HG03378 (cell line): ENCODE results near the gene NOL9.

ENCODE experiments used
- ATAC-seq: cut with Tn5 transposase; IDR thresholded peaks from one replicate; pipeline ENCODE4 v1.9.1; 2021; ENCODE audit warnings: mild to moderate bottlenecking, moderate library complexity; ENCODE audit not compliant: unreplicated experiment

Gene NOL9

GRCh38 chr1:6491081-6491449 lies 63.2 kb downstream of the NOL9 start:
- ATAC-seq, result no peak

- no peak for ATAC-seq
Observed at GRCh38 chr1:6490181-6491080, 63.9 kb downstream of the NOL9 start.

- ATAC-seq, result peak; percentile 52
Observed at GRCh38 chr1:6489799-6490180, 64.5 kb downstream of the NOL9 start.

GRCh38 chr1:6489383-6489765 lies 64.9 kb downstream of the NOL9 start:
- ATAC-seq, result no peak

- ATAC-seq, result no peak
Observed at GRCh38 chr1:6488602-6489382, 65.5 kb downstream of the NOL9 start.

- ATAC-seq, result no peak
Observed at GRCh38 chr1:6487804-6488484, 66.4 kb downstream of the NOL9 start.

GRCh38 chr1:6486433-6487011 lies 67.8 kb downstream of the NOL9 start:
- no peak for ATAC-seq

- no peak for ATAC-seq
Observed at GRCh38 chr1:6485168-6486101, 68.9 kb downstream of the NOL9 start.

- no peak for ATAC-seq
Observed at GRCh38 chr1:6484826-6485167, 69.5 kb downstream of the NOL9 start.

- no peak for ATAC-seq
Observed at GRCh38 chr1:6483761-6484117, 70.6 kb downstream of the NOL9 start.

GRCh38 chr1:6483017-6483760 lies 71.1 kb downstream of the NOL9 start:
- no peak for ATAC-seq

GRCh38 chr1:6481820-6482219 lies 72.5 kb downstream of the NOL9 start:
- ATAC-seq, result no peak

- ATAC-seq, result no peak
Observed at GRCh38 chr1:6477039-6477820, 77.1 kb downstream of the NOL9 start.

- no peak for ATAC-seq
Observed at GRCh38 chr1:6476483-6476882, 77.8 kb downstream of the NOL9 start.

GRCh38 chr1:6475381-6476133 lies 78.8 kb downstream of the NOL9 start:
- no peak for ATAC-seq

GRCh38 chr1:6474815-6475282 lies 79.5 kb downstream of the NOL9 start:
- no peak for ATAC-seq

- ATAC-seq, result no peak
Observed at GRCh38 chr1:6473974-6474814, 80.1 kb downstream of the NOL9 start.
